Dedifferentiated amniotic fluid mesenchymal stem cell (primary cell): Measurements from ENCODE around the gene P2RX6.

Source experiments
- DNase-seq: peaks from one replicate; pipeline ENCODE4 v3.0.0-alpha.2; 2016; ENCODE audit errors: extremely low spot score

Gene P2RX6

DNA sequence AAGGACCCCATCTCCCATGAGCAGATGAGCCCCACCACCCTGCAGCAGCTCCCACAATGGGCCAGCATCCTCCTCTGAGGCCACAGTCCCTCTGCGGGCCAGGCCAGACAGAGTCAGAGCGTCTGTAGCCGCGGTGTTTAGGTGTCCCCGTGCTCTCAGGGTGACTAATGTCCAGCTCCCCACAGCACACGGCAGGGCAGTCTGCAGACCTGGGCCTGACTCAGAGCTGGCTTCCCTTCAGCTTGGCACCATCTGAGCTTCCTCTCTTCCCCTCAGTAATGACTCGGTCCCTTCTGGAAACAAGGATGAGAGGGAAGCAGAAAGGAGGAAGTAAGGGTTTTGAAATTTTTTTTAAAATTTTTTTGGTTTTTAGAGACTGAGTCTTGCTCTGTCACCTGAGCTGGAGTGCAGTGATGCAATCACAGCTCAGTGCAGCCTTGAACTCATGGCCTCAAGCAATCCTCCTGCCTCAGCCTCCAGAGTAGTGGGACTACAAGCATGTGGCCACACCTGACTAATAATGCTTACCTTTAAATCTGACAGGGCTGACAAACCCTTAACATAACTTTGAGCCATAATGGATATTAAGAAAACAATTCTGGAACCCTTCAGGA lies 59.2 kb downstream of the P2RX6 start:
- peak; percentile 15 for DNase-seq

DNA sequence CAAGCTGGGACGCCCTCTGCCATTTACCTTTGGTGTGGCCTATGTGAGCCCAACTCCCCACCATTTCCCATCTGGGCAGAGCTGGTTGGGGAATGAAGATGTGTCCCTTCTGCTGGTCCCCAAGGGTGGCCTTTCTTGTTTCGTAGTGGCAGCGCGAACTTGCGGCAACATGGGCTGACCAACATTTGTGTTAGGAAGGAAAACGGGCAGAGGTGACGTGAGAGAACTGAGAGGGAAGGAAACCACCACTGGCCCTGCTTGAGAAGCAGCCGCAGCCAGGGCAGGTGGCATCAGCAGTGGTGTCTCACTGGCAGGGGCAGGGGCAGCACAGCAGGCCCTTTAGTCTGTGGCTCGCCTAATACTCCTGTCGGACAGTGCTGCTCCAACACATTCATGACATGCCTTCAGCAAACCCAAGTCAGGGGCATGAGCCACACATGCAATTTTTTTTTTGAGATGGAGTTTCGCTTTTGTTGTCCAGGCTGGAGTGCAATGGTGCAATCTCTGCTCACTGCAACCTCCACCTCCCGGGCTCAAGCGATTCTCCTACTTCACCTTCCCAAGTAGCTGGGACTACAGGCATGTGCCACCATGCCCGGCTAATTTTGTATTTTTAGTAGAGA lies 60.7 kb downstream of the P2RX6 start:
- DNase-seq, result no peak

DNA sequence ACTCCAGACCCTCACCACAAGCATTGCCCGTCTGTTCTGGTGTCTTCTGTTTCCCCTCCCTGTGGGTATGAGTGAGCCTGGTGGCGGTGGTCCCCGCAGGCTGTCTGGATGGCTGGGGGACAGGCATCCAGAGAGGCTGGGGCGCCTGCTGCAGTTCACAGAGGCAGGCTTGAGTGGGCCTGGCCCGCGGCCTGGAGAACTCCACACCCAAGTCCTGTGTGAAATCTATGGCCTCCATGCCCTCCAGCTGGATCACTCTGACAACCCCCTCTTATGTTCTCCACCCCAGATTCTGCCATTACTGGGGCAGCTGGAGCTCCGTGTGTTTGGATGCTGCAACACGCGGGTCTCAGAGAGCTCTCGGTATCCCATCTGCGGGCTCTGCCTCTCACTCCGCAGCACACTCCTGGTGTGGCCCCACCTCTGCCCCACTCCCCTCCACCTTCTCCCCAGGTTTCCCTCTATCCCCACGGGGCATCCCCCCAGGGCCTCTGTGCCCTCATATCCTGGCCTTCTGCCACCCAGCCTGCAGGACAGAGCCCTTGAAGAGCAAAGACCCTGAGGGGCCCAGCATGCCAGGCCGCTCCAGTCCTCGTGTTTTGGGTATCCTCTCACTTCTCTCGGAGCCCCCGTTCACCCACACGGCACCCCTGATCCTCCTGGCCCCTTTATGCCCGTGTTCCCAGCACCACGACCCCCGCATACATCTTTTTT lies 62.1 kb downstream of the P2RX6 start:
- no peak for DNase-seq
